ENCODE data around the gene PCSK9.

DNA sequence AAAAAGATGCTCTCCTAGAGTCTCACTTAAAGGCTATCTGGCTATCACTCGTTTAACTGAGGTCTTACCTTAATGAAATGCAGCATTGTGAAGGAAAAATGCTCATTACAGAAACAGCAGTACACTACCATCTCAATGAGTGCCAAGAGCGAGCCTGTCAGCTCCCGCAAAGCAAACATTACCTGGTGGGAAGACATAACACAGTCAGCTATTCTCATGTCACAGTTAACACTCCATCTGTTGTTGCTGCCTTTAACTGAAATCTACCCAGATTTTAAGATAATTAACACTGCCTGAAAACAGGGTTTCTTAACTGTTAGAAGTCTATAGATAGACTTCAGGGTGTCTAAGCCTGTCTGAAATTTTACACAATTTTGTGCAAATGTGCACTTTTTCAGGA, 39.1 kb downstream of the PCSK9 start:
- TF ChIP-seq, protein P1, sequence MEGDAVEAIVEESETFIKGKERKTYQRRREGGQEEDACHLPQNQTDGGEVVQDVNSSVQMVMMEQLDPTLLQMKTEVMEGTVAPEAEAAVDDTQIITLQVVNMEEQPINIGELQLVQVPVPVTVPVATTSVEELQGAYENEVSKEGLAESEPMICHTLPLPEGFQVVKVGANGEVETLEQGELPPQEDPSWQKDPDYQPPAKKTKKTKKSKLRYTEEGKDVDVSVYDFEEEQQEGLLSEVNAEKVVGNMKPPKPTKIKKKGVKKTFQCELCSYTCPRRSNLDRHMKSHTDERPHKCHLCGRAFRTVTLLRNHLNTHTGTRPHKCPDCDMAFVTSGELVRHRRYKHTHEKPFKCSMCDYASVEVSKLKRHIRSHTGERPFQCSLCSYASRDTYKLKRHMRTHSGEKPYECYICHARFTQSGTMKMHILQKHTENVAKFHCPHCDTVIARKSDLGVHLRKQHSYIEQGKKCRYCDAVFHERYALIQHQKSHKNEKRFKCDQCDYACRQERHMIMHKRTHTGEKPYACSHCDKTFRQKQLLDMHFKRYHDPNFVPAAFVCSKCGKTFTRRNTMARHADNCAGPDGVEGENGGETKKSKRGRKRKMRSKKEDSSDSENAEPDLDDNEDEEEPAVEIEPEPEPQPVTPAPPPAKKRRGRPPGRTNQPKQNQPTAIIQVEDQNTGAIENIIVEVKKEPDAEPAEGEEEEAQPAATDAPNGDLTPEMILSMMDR (optimal IDR thresholded peaks at IDR 0.05 in 1 of 3, IDR thresholded peaks at IDR 0.05 in 1 of 3, conservative IDR thresholded peaks at IDR 0.05 in 1 of 3; ENCODE audit: extremely low read depth in 1 of 3, insufficient read depth in 2 of 3, low read length in 3 of 3): no peak
- no peak for TF ChIP-seq EZH2 (IDR thresholded peaks at IDR 0.05; ENCODE audit: low read length)

Measured in keratinocyte (primary cell).